Measurements from ENCODE around the gene TENT4A. TPM values are rescaled to one million over a fixed set of nuclear protein-coding genes. Genes with fewer than 3 reads are reported as not detected.

TENT4A gene
- total and polyA plus RNA-seq, 2 of the 4 experiments (the other 2 are of a cell fraction) = 5.9 to 17.2 TPM

GRCh38 chr5:6759401-6759800, 46.2 kb downstream of the TENT4A start:
- Histone ChIP-seq H3K27me3 (ENCODE audit: control insufficient read depth, insufficient read depth, low read length) (no peaks in the 10 kb centered on the region), H3K9ac (ENCODE audit: low read depth, low read length) (no peak overlapping the region), H4K5ac (ENCODE audit: low read depth, low read length) (no peak overlapping the region), H3K27ac (ENCODE audit: insufficient read depth, low read length) (no peak overlapping the region), H2BK20ac (ENCODE audit: low read depth, low read length) (no peak overlapping the region), H3K9me3 (ENCODE audit: control insufficient read depth, insufficient read depth, low read length) (no peaks in the 10 kb centered on the region), H4K91ac (ENCODE audit: insufficient read depth, low read depth, low read length) (no peak overlapping the region), H3K4me3 (ENCODE audit: insufficient read depth, low read depth, low read length) (no peak overlapping the region), H4K20me1 (ENCODE audit: insufficient read depth, low read length) (peaks cover 5% of the 10 kb centered on the region; the same call in 1 of the 2 replicates), H3K14ac (replicated peaks; ENCODE audit: low read depth, low read length) (no peak overlapping the region), H2BK5ac (ENCODE audit: low read depth, low read length, poor library complexity, severe bottlenecking) (no peak overlapping the region), H2AK9ac (replicated peaks; ENCODE audit: low read depth, low read length, poor library complexity) (no peak overlapping the region), H4K8ac (ENCODE audit: low read depth in 2 of 2, low read length in 2 of 2) (no peak overlapping the region), H3K4me1 (ENCODE audit: control insufficient read depth, insufficient read depth, low read length) (no peaks in the 10 kb centered on the region), H3K4ac (ENCODE audit: low read depth, low read length) (no peak overlapping the region), H2AFZ (replicated peaks; ENCODE audit: low read length, poor library complexity) (no peak overlapping the region), H2BK15ac (ENCODE audit: low read depth, low read length) (no peak overlapping the region), H3K23ac (ENCODE audit: low read depth, low read length) (no peak overlapping the region), H3K36me3 (ENCODE audit: control insufficient read depth, insufficient read depth, low read length) (peaks cover 31% of the 10 kb centered on the region), H2AK5ac (ENCODE audit: low read depth, low read length) (no peak overlapping the region), H3K18ac (ENCODE audit: low read depth, low read length) (no peak overlapping the region), H3K79me1 (ENCODE audit: low read depth in 1 of 2, low read length in 2 of 2) (peaks cover 2 to 8% of the 10 kb centered on the region in 2 experiments; a peak in 2 of 4 replicates), H3K9me1 (ENCODE audit: insufficient read depth, low read length) (peaks cover 5% of the 10 kb centered on the region; the same call in 1 of the 2 replicates), H3K56ac (ENCODE audit: extremely low read depth, insufficient read depth, low read length) (no peak overlapping the region), H3K4me2 (ENCODE audit: low read depth, low read length) (no peak overlapping the region), H2BK120ac (ENCODE audit: low read depth, low read length) (no peak overlapping the region)
- ChIA-PET POLR2A (ENCODE audit: unreplicated experiment) (no interaction called here), CTCF (no interaction called here)
- TF ChIP-seq POLR2A (IDR thresholded peaks at IDR 0.05; ENCODE audit: low read depth, low read length) = no peak
- TF ChIP-seq, protein P1, sequence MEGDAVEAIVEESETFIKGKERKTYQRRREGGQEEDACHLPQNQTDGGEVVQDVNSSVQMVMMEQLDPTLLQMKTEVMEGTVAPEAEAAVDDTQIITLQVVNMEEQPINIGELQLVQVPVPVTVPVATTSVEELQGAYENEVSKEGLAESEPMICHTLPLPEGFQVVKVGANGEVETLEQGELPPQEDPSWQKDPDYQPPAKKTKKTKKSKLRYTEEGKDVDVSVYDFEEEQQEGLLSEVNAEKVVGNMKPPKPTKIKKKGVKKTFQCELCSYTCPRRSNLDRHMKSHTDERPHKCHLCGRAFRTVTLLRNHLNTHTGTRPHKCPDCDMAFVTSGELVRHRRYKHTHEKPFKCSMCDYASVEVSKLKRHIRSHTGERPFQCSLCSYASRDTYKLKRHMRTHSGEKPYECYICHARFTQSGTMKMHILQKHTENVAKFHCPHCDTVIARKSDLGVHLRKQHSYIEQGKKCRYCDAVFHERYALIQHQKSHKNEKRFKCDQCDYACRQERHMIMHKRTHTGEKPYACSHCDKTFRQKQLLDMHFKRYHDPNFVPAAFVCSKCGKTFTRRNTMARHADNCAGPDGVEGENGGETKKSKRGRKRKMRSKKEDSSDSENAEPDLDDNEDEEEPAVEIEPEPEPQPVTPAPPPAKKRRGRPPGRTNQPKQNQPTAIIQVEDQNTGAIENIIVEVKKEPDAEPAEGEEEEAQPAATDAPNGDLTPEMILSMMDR (conservative IDR thresholded peaks at IDR 0.05; ENCODE audit: low read depth, low read length) = no peak
- TF ChIP-seq, protein P2, sequence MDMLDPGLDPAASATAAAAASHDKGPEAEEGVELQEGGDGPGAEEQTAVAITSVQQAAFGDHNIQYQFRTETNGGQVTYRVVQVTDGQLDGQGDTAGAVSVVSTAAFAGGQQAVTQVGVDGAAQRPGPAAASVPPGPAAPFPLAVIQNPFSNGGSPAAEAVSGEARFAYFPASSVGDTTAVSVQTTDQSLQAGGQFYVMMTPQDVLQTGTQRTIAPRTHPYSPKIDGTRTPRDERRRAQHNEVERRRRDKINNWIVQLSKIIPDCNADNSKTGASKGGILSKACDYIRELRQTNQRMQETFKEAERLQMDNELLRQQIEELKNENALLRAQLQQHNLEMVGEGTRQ (IDR thresholded peaks at IDR 0.05; ENCODE audit: low read depth, low read length) = no peak
- no peak for TF ChIP-seq CEBPB (IDR thresholded peaks at IDR 0.05; ENCODE audit: low read depth, low read length)
- no peak for TF ChIP-seq RAD21 (IDR thresholded peaks at IDR 0.05; ENCODE audit: low read length)
- TF ChIP-seq ELK1 (IDR thresholded peaks at IDR 0.05; ENCODE audit: borderline replicate concordance, low read depth, low read length) = no peak
- TF ChIP-seq MAZ (IDR thresholded peaks at IDR 0.05; ENCODE audit: borderline replicate concordance, low read depth, low read length) = no peak
- no peak for TF ChIP-seq MAFK (IDR thresholded peaks at IDR 0.05; ENCODE audit: low read depth, low read length)
- TF ChIP-seq FOS (IDR thresholded peaks at IDR 0.05; ENCODE audit: low read depth, low read length) = no peak
- TF ChIP-seq RCOR1 (IDR thresholded peaks at IDR 0.05; ENCODE audit: insufficient replicate concordance, low read length) = no peak
- TF ChIP-seq SMC3 (IDR thresholded peaks at IDR 0.05; ENCODE audit: low read depth, low read length) = no peak
- in situ Hi-C loops (cut with MboI; ENCODE audit: low sequenced_read_pairs) = no loop called here
- ATAC-seq (ENCODE audit: low read depth) = no peak
- intact Hi-C loops (cut with micrococcal nuclease) = no loop called here
- dilution Hi-C loops (cut with HindIII; ENCODE audit: low sequenced_read_pairs, unreplicated experiment) = no loop called here
- BruUV-seq (replicated peaks) = no TSS peak
- no peak for DNase-seq
- WGBS, 2 experiments (ENCODE audit: extremely low coverage in 2 of 2, insufficient read length in 1 of 2) = no CpG with 5 or more reads among the region's 9 CpGs
